OCI-LY7 (cell line): Measurements from ENCODE around the gene ZFHX2. TPM values are rescaled to one million over a fixed set of nuclear protein-coding genes. Genes with fewer than 3 reads are reported as not detected.
A peak's percentile ranks its signal among the peaks of the same experiment; 100 is the strongest.

Experiments used
- BruUV-seq: library from RNA; stranded (reverse); fragments of 400-500 nt; replicated peaks from 2 replicates; lab custom pipeline; 2021; lab: Mats Ljungman, UMichigan
- CTCF ChIA-PET: fragments of 300-600 bp; sonication (Branson Sonifier 250); formaldehyde crosslinking; loops from one replicate; lab custom pipeline; 2022; ENCODE audit warnings: antibody characterized with exemption; ENCODE audit not compliant: unreplicated experiment; lab: Charles Lee
- POLR2A ChIA-PET: fragments of 300-600 bp; sonication (Branson Sonifier 250); formaldehyde crosslinking; loops from one replicate; lab custom pipeline; 2022; ENCODE audit warnings: antibody characterized with exemption; lab: Charles Lee
- DNase-seq: peaks from one replicate; pipeline ENCODE4 v3.0.0-alpha.2; 2015; ENCODE audit warnings: low spot score
- H2AFZ ChIP-seq: fragments of 200-600 bp; sonication (generic), shearing (Covaris generic); 2 replicates; pipeline ENCODE4 v1.6.1; 2014; ENCODE audit warnings: mild to moderate bottlenecking, antibody characterized with exemption, low read length, moderate library complexity
- H3K27ac ChIP-seq: fragments of 200-600 bp; sonication (generic); 2 replicates; pipeline ENCODE4 v1.5.1; 2014; ENCODE audit warnings: mixed run types, low read depth, mild to moderate bottlenecking, moderate library complexity, low read length, inconsistent platforms; ENCODE audit not compliant: poor library complexity, severe bottlenecking
- H3K36me3 ChIP-seq: fragments of 200-600 bp; sonication (generic); 2 replicates; pipeline ENCODE4 v1.6.1; 2014; ENCODE audit warnings: mild to moderate bottlenecking, antibody characterized with exemption, low read length, moderate library complexity, mixed read lengths; ENCODE audit not compliant: insufficient read depth
- H3K4me1 ChIP-seq: fragments of 200-600 bp; sonication (generic); 2 replicates; pipeline ENCODE4 v1.5.1; 2014; ENCODE audit warnings: mild to moderate bottlenecking, low read length; ENCODE audit not compliant: insufficient read depth, poor library complexity, severe bottlenecking
- H3K4me2 ChIP-seq: fragments of 200-600 bp; sonication (generic); 2 replicates; pipeline ENCODE4 v1.6.1; 2014; ENCODE audit warnings: mild to moderate bottlenecking, low read length
- H3K4me3 ChIP-seq: fragments of 200-600 bp; sonication (generic); 2 replicates; pipeline ENCODE4 v1.5.1; 2014; ENCODE audit warnings: mild to moderate bottlenecking, low read depth, low read length; ENCODE audit not compliant: poor library complexity, severe bottlenecking
- H3K79me2 ChIP-seq: fragments of 200-600 bp; sonication (generic); 2 replicates; pipeline ENCODE4 v1.6.1; 2016; ENCODE audit warnings: low read depth, mild to moderate bottlenecking, low read length, moderate library complexity, mixed read lengths; ENCODE audit not compliant: insufficient read depth
- H3K9me2 ChIP-seq: fragments of 200-600 bp; sonication (generic); 2 replicates; pipeline ENCODE4 v1.6.1; 2016; ENCODE audit warnings: mild to moderate bottlenecking, low read length, mixed read lengths; ENCODE audit not compliant: insufficient read depth
- H3K9me3 ChIP-seq: fragments of 200-600 bp; sonication (generic); 2 replicates; pipeline ENCODE4 v1.6.1; 2014; ENCODE audit warnings: mild to moderate bottlenecking, mixed run types, low read length, mixed read lengths
- H4K20me1 ChIP-seq: fragments of 200-600 bp; sonication (generic); 2 replicates; pipeline ENCODE4 v1.6.1; 2014; ENCODE audit warnings: mild to moderate bottlenecking, antibody characterized with exemption, low read length, moderate library complexity, mixed read lengths; ENCODE audit not compliant: insufficient read depth
- CTCF ChIP-seq: fragments of 200-600 bp; sonication (generic); conservative IDR thresholded peaks from 2 replicates; pipeline ENCODE4 v1.5.1; 2014; ENCODE audit warnings: mild to moderate bottlenecking, antibody characterized with exemption, low read length, moderate library complexity, mixed read lengths
- EZH2phosphoT487 ChIP-seq: fragments of 200-600 bp; sonication (generic); IDR thresholded peaks from 2 replicates; pipeline ENCODE4 v1.6.1; 2018; ENCODE audit warnings: low read depth, borderline replicate concordance, mild to moderate bottlenecking, mixed run types, antibody characterized with exemption, low read length, moderate library complexity, mixed read lengths
- intact Hi-C: fragments of 100-400 bp; cut with micrococcal nuclease; formaldehyde crosslinking; loops from one replicate; pipeline ENCODE4 v1.10.0; 2022; ENCODE audit not compliant: unreplicated experiment
- total RNA-seq, 2 experiments: library from RNA; depleted of rRNA in 1 of 2; stranded (reverse); fragments of >200 nt in 1 of 2; shearing (Covaris generic) in 1 of 2; gene quantifications; 2 replicates each; pipeline ENCODE4 v1.2.3, GENCODE V29; 2014 to 2022

Gene ZFHX2
- total RNA-seq, 2 experiments from 2014 or later: 0.60 to 1.8 TPM

GRCh38 chr14:23540141-23540469 lies 11.5 kb downstream of the ZFHX2 start:
- Histone ChIP-seq H3K9me3 (no peaks in the 10 kb centered on the region), H3K4me2 (no peak overlapping the region), H3K4me3 (no peak overlapping the region), H3K27ac (no peak overlapping the region), H2AFZ (no peak overlapping the region), H4K20me1 (no peaks in the 10 kb centered on the region), H3K9me2 (no peaks in the 10 kb centered on the region), H3K79me2 (no peaks in the 10 kb centered on the region), H3K4me1 (no peaks in the 10 kb centered on the region), H3K36me3 (no peaks in the 10 kb centered on the region)
- intact Hi-C loops: no loop called here
- no TSS peak for BruUV-seq
- POLR2A ChIA-PET: no interaction called here
- CTCF ChIA-PET: no interaction called here
- DNase-seq: no peak
- no peak for TF ChIP-seq EZH2phosphoT487
- no peak for TF ChIP-seq CTCF

GRCh38 chr14:23539248-23540140 lies 12.1 kb downstream of the ZFHX2 start:
- Histone ChIP-seq H3K9me3 (no peaks in the 10 kb centered on the region), H3K4me1 (no peaks in the 10 kb centered on the region), H4K20me1 (no peaks in the 10 kb centered on the region), H3K79me2 (no peaks in the 10 kb centered on the region), H2AFZ (no peak overlapping the region), H3K9me2 (no peaks in the 10 kb centered on the region), H3K4me2 (no peak overlapping the region), H3K36me3 (no peaks in the 10 kb centered on the region), H3K4me3 (no peak overlapping the region), H3K27ac (no peak overlapping the region)
- intact Hi-C loops: loop anchor here (1.0 to 2.0 kb wide), 2 partner anchors 57 to 61 kb away; no protein-coding TSS in a partner anchor
- POLR2A ChIA-PET: no interaction called here
- peak; percentile 58 for DNase-seq
- no TSS peak for BruUV-seq
- TF ChIP-seq CTCF (peak; percentile 83), EZH2phosphoT487 (no peak)
- CTCF ChIA-PET: no interaction called here

GRCh38 chr14:23538785-23539184 lies 12.8 kb downstream of the ZFHX2 start:
- DNase-seq: no peak
- Histone ChIP-seq H3K9me2 (no peaks in the 10 kb centered on the region), H2AFZ (no peak overlapping the region), H3K9me3 (no peaks in the 10 kb centered on the region), H3K79me2 (no peaks in the 10 kb centered on the region), H3K4me1 (no peaks in the 10 kb centered on the region), H3K4me2 (no peak overlapping the region), H3K27ac (no peak overlapping the region), H3K36me3 (no peaks in the 10 kb centered on the region), H4K20me1 (no peaks in the 10 kb centered on the region), H3K4me3 (no peak overlapping the region)
- TF ChIP-seq CTCF (no peak), EZH2phosphoT487 (no peak)
- no TSS peak for BruUV-seq
- CTCF ChIA-PET: no interaction called here
- POLR2A ChIA-PET: interaction anchor here (0.6 kb wide), 1 partner anchor 71 kb away, joined by 6 read pairs; no protein-coding TSS in a partner anchor
- intact Hi-C loops: loop anchor here (1.0 to 2.0 kb wide), 2 partner anchors 56 to 60 kb away; no protein-coding TSS in a partner anchor
